ENCODE data around the gene NETO2.

The NETO2 gene

GRCh38 chr16:47046726-47047523 lies 96.8 kb downstream of the NETO2 start:
- DNase-seq (ENCODE audit: low spot score) = no peak

GRCh38 chr16:47045459-47045858 lies 98.3 kb downstream of the NETO2 start:
- no peak for DNase-seq (ENCODE audit: low spot score)

- peak; percentile 7 for DNase-seq (ENCODE audit: low spot score)
Measured at GRCh38 chr16:47045023-47045422, 98.7 kb downstream of the NETO2 start.

- no peak for DNase-seq (ENCODE audit: low spot score)
Measured at GRCh38 chr16:47043970-47044684, 99.6 kb downstream of the NETO2 start.

- no peak for DNase-seq (ENCODE audit: low spot score)
Measured at GRCh38 chr16:47043200-47043599, 100.5 kb downstream of the NETO2 start.

- peak; percentile 78 for DNase-seq (ENCODE audit: low spot score)
Measured at GRCh38 chr16:47037746-47038458, 105.8 kb downstream of the NETO2 start.

GRCh38 chr16:47037396-47037745 lies 106.4 kb downstream of the NETO2 start:
- no peak for DNase-seq (ENCODE audit: low spot score)

GRCh38 chr16:47036201-47036600 lies 107.5 kb downstream of the NETO2 start:
- DNase-seq (ENCODE audit: low spot score) = no peak

GRCh38 chr16:47035436-47035835 lies 108.3 kb downstream of the NETO2 start:
- no peak for DNase-seq (ENCODE audit: low spot score)

- DNase-seq (ENCODE audit: low spot score) = no peak
Measured at GRCh38 chr16:47034455-47034854, 109.3 kb downstream of the NETO2 start.

GRCh38 chr16:47033176-47033575 lies 110.6 kb downstream of the NETO2 start:
- DNase-seq (ENCODE audit: low spot score) = no peak

- no peak for DNase-seq (ENCODE audit: low spot score)
Measured at GRCh38 chr16:47029724-47030123, 114.0 kb downstream of the NETO2 start.

- DNase-seq (ENCODE audit: low spot score) = no peak
Measured at GRCh38 chr16:47028767-47029377, 114.9 kb downstream of the NETO2 start.

Measured in putamen (tissue), 1 donor.